ENCODE data around the gene CDA.

CDA gene

DNA sequence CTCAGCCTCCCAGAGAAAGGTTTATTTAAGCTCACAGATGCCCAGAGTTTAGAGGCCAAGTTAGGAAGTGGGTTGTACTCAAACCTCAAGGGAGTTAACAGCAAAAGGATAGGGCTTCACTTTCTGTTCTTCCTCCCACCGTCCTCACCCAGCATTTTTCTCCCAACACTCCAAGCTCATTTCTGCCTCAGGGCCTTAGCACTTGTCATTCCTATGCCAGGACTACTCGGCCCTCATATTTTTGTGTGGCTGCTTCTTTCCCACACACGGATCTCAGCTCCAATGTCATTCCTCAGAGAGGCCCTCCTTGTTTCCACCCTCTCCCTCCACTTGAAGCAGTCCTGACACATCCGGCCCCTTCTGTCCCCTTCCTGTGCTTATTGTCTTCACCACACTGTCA, 23.7 kb upstream of the CDA start:
- no peak overlapping the region for H3K27ac ChIP-seq (ENCODE audit: low read depth, low read length, severe bottlenecking)
- H3K4me1 ChIP-seq (ENCODE audit: control insufficient read depth, insufficient read depth, low read length, poor library complexity, severe bottlenecking), result no peaks in the 10 kb centered on the region
- H3K4me3 ChIP-seq (ENCODE audit: extremely low read depth, insufficient read depth, low read length, poor library complexity, severe bottlenecking), result no peak overlapping the region
- H3K36me3 ChIP-seq (ENCODE audit: control insufficient read depth, insufficient read depth, low read length), result no peaks in the 10 kb centered on the region
- 69 to 85% methylated on average over 4 of the region's 4 CpGs for WGBS, 2 experiments (ENCODE audit: insufficient coverage in 2 of 2)
- H3K9me3 ChIP-seq (ENCODE audit: control insufficient read depth, low read length), result no peaks in the 10 kb centered on the region

DNA sequence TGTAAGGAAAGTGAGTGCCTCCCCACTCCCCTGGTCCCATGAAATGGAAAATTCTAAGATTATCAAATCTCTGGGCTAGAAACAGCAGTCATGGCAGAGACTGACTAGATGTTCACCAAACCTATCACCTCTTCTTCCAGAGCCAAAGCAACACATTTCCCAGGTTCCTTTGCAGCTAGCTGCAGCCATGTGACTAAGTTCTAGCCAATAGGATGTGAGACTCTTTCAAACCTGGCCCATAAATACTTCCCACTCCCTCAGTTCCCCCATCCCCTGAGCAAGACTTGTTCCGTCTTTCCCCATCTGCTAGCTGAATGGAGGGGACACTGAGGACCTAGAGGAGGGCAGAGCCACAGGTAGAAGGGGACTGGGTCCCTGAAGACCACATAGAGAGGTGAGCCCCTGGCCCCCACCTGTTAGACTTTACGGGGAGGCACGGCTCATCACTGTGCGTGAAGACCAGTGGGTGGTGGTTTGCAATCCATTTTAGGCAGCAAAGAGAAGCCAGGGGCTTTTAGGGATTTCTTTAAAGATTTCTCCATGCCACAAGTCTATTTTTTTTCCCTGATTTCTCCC, 19.3 kb upstream of the CDA start:
- Histone ChIP-seq H3K36me3 (ENCODE audit: control insufficient read depth, insufficient read depth, low read length) (no peaks in the 10 kb centered on the region), H3K4me1 (ENCODE audit: control insufficient read depth, insufficient read depth, low read length, poor library complexity, severe bottlenecking) (no peaks in the 10 kb centered on the region), H3K27ac (ENCODE audit: low read depth, low read length, severe bottlenecking) (no peak overlapping the region), H3K9me3 (ENCODE audit: control insufficient read depth, low read length) (no peaks in the 10 kb centered on the region), H3K4me3 (ENCODE audit: extremely low read depth, insufficient read depth, low read length, poor library complexity, severe bottlenecking) (no peak overlapping the region)
- 95% methylated on average over 3 of the region's 4 CpGs; no CpG with 5 or more reads in 1 of the 2 experiments for WGBS, 2 experiments (ENCODE audit: insufficient coverage in 2 of 2)

DNA sequence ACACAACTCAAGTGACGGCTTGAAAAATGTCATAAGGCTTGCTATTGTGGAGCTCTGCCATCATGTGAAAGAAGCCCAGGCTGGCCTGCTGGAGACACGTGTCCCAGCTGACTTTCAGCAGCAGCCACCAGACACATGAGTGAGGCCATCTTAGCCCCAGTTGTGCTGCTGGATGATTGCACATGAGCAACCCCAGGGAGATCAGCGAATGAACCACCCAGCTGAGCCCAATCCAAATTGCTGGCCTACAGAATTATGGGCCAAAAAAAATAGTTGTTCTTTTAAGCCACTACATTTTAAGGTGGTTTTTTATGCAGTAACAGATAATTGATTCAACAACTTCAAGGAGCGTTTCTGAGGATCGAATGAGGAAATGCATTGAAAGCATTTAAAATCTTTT, 17.5 kb upstream of the CDA start:
- H3K9me3 ChIP-seq (ENCODE audit: control insufficient read depth, low read length), result no peaks in the 10 kb centered on the region
- no peak overlapping the region for H3K27ac ChIP-seq (ENCODE audit: low read depth, low read length, severe bottlenecking)
- WGBS, 2 experiments (ENCODE audit: insufficient coverage in 2 of 2), result 89 to 95% methylated on average over 2 to 3 of the region's 5 CpGs
- no peak overlapping the region for H3K4me3 ChIP-seq (ENCODE audit: extremely low read depth, insufficient read depth, low read length, poor library complexity, severe bottlenecking)
- no peaks in the 10 kb centered on the region for H3K36me3 ChIP-seq (ENCODE audit: control insufficient read depth, insufficient read depth, low read length)
- H3K4me1 ChIP-seq (ENCODE audit: control insufficient read depth, insufficient read depth, low read length, poor library complexity, severe bottlenecking), result no peaks in the 10 kb centered on the region

DNA sequence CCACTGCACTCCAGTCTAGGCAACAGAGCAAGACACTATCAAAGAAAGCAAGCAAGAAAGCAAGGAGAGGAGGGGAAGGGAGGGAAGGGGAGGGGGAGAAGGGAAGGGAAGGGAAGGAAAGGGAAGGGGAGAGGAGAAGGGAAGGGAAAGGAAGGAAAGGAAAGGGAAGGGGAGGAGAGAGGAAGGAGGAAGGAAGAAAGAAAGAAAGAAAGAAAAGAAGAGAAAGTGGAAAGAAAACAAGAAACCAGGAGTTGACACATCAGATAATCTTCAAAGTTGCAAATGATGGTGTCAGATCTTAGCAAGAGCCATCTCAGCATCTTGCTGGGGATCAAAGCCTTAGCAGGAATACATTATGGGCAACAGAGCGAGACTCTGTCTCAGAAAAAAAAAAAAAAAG, 14.9 kb upstream of the CDA start:
- WGBS, 2 experiments (ENCODE audit: insufficient coverage in 2 of 2), result 60 to 90% methylated on average over 1 of the region's 1 CpG
- no peak overlapping the region for H3K4me3 ChIP-seq (ENCODE audit: extremely low read depth, insufficient read depth, low read length, poor library complexity, severe bottlenecking)
- no peaks in the 10 kb centered on the region for H3K4me1 ChIP-seq (ENCODE audit: control insufficient read depth, insufficient read depth, low read length, poor library complexity, severe bottlenecking)
- H3K27ac ChIP-seq (ENCODE audit: low read depth, low read length, severe bottlenecking), result no peak overlapping the region
- no peaks in the 10 kb centered on the region for H3K36me3 ChIP-seq (ENCODE audit: control insufficient read depth, insufficient read depth, low read length)
- H3K9me3 ChIP-seq (ENCODE audit: control insufficient read depth, low read length), result no peaks in the 10 kb centered on the region

DNA sequence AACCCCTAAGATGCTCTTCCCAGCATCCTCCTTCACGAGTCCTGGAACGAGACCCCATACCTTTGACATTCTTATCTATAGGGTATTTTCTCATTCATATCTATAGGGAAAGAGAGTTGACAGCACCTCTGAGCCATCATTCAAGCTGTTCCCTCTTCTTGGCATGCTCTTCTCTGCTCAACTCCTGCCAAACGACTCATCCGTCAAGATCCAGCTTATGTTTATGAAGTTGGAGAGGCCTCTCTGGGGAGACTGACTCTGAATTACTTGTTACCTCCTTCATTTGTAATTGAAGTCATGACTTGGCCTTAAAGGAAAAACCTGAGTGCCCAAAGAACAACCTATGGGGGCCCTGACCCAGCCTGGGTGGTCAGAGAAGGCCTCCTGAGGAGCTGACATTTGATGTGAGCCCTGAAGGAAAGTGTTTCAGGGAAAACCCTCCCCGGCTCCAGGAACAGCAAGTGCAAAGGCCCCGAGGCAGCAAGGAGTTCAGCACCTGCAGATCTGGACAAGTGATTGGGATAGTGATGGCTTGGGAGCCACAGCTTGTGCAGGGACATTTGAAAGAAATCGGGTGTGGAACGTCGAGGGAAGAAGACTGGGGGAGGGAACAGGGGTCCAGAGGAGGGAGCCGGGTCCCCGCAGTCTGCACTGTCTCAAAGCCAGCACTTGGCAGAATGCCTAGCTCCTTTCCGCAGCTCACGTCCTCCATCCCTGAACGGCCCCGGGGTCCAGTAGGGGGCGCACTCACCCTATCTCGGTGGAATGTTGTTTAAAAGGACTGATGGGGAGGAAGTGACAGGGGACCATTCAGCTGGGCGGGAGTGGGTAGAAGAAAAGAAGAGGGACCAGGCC, 14.0 kb upstream of the CDA start:
- Histone ChIP-seq H3K27ac (ENCODE audit: low read depth, low read length, severe bottlenecking) (no peak overlapping the region), H3K4me1 (ENCODE audit: control insufficient read depth, insufficient read depth, low read length, poor library complexity, severe bottlenecking) (no peaks in the 10 kb centered on the region), H3K36me3 (ENCODE audit: control insufficient read depth, insufficient read depth, low read length) (no peaks in the 10 kb centered on the region), H3K4me3 (ENCODE audit: extremely low read depth, insufficient read depth, low read length, poor library complexity, severe bottlenecking) (no peak overlapping the region), H3K9me3 (ENCODE audit: control insufficient read depth, low read length) (no peaks in the 10 kb centered on the region)
- WGBS, 2 experiments (ENCODE audit: insufficient coverage in 2 of 2), result 22 to 44% methylated on average over 9 of the region's 18 CpGs

DNA sequence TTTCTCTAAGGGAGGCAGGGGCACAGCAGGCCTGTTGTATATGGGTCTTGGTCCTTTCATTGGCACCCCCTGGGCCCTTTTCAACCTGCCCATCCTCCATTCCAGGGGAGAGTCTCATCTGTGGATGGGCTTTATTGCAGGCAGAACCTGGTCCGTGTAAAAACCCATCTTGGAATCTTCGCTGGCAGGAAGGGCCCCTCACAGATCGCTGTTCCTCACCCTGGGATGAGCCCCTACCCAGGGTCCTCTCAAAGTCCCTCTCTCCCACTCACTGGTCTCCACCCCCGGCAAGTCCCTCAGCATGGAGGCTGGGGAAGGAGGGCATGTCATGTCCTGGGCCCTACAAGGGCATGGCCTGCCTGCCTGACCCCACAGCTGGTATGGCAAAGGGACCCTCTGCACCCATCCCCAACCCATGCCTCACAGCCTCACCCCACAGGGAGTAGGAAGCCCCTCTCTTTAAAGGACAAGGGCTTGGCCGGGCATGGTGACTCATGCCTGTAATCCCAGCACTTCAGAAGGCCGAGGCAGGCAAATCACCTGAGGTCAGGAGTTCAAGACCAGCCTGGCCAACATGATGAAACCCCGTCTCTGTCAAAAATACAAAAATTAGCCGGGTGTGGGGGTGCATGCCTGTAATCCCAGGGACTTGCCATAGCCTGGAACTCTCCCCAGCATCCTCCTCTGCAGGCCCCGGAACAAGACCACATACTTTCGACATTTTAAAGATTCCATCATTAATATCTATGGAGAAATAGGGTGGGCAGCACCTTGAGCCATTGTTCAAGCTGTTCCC, 13.2 kb upstream of the CDA start:
- H3K4me1 ChIP-seq (ENCODE audit: control insufficient read depth, insufficient read depth, low read length, poor library complexity, severe bottlenecking), result no peaks in the 10 kb centered on the region
- H3K4me3 ChIP-seq (ENCODE audit: extremely low read depth, insufficient read depth, low read length, poor library complexity, severe bottlenecking), result no peak overlapping the region
- no peaks in the 10 kb centered on the region for H3K9me3 ChIP-seq (ENCODE audit: control insufficient read depth, low read length)
- no peak overlapping the region for H3K27ac ChIP-seq (ENCODE audit: low read depth, low read length, severe bottlenecking)
- WGBS, 2 experiments (ENCODE audit: insufficient coverage in 2 of 2), result 83 to 87% methylated on average over 4 to 6 of the region's 10 CpGs
- no peaks in the 10 kb centered on the region for H3K36me3 ChIP-seq (ENCODE audit: control insufficient read depth, insufficient read depth, low read length)

DNA sequence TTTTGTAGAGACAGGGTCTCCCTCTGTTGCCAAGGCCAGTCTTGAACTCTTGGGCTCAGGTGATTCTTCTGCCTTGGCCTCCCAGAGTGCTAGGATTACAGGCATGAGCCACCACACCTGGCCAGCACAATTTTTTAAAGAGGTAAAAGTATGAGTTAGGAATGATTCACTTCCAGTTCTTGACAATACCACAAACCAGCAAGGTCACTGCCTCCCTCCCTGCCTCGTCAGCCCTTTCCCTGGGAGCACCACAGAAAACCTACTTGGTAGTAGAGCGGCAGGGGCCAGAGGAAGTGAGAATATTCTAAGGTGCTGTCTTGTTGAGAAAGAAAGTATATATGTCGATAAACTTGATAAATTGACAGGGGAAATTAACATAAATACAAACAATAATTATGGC, 10.8 kb upstream of the CDA start:
- Histone ChIP-seq H3K36me3 (ENCODE audit: control insufficient read depth, insufficient read depth, low read length) (no peaks in the 10 kb centered on the region), H3K27ac (ENCODE audit: low read depth, low read length, severe bottlenecking) (no peak overlapping the region), H3K4me1 (ENCODE audit: control insufficient read depth, insufficient read depth, low read length, poor library complexity, severe bottlenecking) (no peaks in the 10 kb centered on the region), H3K4me3 (ENCODE audit: extremely low read depth, insufficient read depth, low read length, poor library complexity, severe bottlenecking) (no peak overlapping the region), H3K9me3 (ENCODE audit: control insufficient read depth, low read length) (no peaks in the 10 kb centered on the region)
- WGBS, 2 experiments (ENCODE audit: insufficient coverage in 2 of 2), result no CpG with 5 or more reads among the region's 3 CpGs

DNA sequence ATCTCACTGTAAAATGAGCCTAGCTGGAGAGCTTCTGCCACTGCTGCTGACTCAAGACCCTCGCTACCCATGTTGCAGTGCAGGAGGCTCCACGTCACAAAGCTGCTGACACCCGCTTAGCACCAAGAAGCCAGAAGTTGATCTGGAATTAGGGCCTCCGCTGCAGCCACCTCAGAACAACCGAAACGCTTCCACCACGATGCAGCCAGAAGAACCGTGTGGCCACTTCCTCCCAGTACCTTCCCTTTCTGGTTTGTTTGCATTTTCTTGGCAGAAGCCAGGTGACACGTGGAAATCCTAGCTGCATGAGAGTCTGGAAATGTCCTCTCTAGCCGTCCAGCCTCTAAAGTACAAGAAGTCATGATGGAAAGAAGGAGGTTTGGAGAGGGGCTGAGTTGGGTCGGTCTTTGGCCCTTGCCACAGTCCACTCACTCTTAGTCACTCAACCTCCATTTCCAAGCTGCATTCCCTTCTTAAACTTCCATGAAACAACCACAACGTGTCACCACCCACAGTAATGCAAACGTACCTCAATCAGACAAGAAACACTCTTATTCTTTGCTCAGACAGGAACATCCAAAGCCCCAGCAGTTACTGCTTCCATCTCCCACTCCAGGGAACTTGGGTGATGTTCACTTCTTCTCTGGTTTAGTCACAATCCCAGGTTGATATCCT, 10.0 kb upstream of the CDA start:
- WGBS, 2 experiments (ENCODE audit: insufficient coverage in 2 of 2), result 80 to 84% methylated on average over 11 of the region's 13 CpGs

DNA sequence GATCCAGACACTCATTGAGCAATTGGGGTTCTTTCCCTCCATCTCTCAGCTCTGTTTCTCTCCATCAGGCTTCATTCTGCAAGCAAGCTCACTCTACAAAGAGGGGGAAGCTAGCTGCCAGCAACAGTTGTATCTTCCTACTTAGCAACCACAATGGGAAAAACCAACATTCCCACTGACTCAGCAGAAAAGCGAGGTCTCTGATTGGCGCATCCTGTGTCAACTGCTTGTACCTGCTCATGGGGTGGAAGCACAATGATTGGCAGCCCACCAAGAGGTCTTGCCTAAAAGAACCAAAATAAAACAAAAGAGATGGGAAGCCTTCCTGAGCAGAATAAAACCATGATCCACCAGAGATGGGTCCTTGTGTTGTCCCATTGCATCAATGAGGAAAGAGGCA, 4.0 kb upstream of the CDA start:
- 87% methylated on average over 2 of the region's 2 CpGs; no CpG with 5 or more reads in 1 of the 2 experiments for WGBS, 2 experiments (ENCODE audit: insufficient coverage in 2 of 2)
- H3K9me3 ChIP-seq (ENCODE audit: control insufficient read depth, low read length), result no peaks in the 10 kb centered on the region
- H3K27ac ChIP-seq (ENCODE audit: low read depth, low read length, severe bottlenecking), result no peak overlapping the region
- no peak overlapping the region for H3K4me3 ChIP-seq (ENCODE audit: extremely low read depth, insufficient read depth, low read length, poor library complexity, severe bottlenecking)
- H3K4me1 ChIP-seq (ENCODE audit: control insufficient read depth, insufficient read depth, low read length, poor library complexity, severe bottlenecking), result peaks cover 2% of the 10 kb centered on the region
- no peaks in the 10 kb centered on the region for H3K36me3 ChIP-seq (ENCODE audit: control insufficient read depth, insufficient read depth, low read length)

More for the DNA sequence above, 10.0 kb upstream of the CDA start:
- Histone ChIP-seq H3K36me3 (ENCODE audit: control insufficient read depth, insufficient read depth, low read length) (no peaks in the 10 kb centered on the region), H3K4me1 (ENCODE audit: control insufficient read depth, insufficient read depth, low read length, poor library complexity, severe bottlenecking) (no peaks in the 10 kb centered on the region), H3K9me3 (ENCODE audit: control insufficient read depth, low read length) (no peaks in the 10 kb centered on the region), H3K27ac (ENCODE audit: low read depth, low read length, severe bottlenecking) (no peak overlapping the region), H3K4me3 (ENCODE audit: extremely low read depth, insufficient read depth, low read length, poor library complexity, severe bottlenecking) (no peak overlapping the region)

DNA sequence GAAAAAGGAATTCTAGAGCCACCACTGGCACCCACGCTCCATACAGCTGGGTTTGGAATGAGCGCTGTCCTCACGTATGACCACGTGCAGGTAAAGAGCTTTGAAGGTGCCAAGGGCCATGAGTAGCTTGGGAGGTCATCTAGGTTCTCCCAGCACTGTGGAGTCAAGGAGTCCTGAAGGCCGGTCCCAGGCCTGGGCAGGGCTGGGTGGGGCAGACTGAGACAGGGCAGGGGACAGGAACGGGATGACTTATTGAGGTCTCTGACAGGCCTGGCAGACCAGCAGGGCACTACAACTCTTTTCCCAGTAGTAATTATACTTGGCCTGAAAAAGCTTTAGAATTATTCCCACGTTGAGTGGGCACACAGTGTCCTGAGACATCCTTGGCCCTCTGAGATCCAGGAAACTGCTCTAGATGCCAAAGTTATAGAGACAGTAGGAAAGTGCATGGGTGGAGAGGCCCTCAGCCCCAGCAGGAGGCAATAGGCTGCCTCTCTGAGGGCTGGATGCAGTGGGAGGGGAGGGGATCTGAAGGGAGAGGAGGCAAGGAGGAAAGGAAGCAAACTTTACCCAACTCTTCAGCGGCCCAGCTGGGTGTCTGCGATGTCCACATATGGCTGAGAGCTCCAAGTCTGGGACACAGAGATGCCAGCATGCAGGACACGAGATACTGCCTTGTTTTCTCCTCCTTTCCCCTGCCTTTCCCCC, 1.8 kb upstream of the CDA start:
- WGBS, 2 experiments (ENCODE audit: insufficient coverage in 2 of 2), result 72 to 78% methylated on average over 7 of the region's 10 CpGs
- Histone ChIP-seq H3K27ac (ENCODE audit: low read depth, low read length, severe bottlenecking) (no peak overlapping the region), H3K4me1 (ENCODE audit: control insufficient read depth, insufficient read depth, low read length, poor library complexity, severe bottlenecking) (peaks cover 6% of the 10 kb centered on the region), H3K4me3 (ENCODE audit: extremely low read depth, insufficient read depth, low read length, poor library complexity, severe bottlenecking) (no peak overlapping the region), H3K36me3 (ENCODE audit: control insufficient read depth, insufficient read depth, low read length) (no peaks in the 10 kb centered on the region), H3K9me3 (ENCODE audit: control insufficient read depth, low read length) (no peaks in the 10 kb centered on the region)

Measured in mesodermal cell (in vitro differentiated cells).